Hindlimb muscle (tissue), 1 donor: ENCODE results near the gene EGF. TPM values are rescaled to one million over a fixed set of nuclear protein-coding genes. Genes with fewer than 3 reads are reported as not detected.

Experiments
- DNase-seq: peaks from one replicate; pipeline ENCODE4 v3.0.0-alpha.2; 2013
- polyA plus RNA-seq: library from polyadenylated mRNA; unstranded; fragments of 120-200 nt; gene quantifications from one replicate; pipeline ENCODE4 v1.2.1, GENCODE V29; 2013; ENCODE audit not compliant: insufficient read length

EGF gene
- polyA plus RNA-seq, 1 donor, result 16.4 TPM

DNA sequence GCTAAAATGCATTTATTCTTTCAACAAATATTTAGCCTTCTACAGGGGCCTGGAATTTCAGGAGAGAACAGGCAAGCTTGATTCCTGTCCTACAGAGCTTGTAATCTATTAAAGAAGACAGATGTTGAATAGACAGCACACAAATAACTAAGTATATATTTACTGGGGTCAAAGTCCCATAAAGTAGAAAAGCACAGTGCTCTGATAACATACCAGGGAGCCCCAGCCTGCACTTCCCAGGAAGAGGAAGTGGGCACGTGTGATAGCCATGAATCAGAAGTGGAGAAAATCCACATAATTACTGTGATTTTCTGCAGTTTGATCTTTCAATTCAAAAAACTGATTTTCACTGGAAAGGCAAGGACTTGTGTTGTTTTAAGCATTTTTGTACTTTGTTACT is 129.1 kb downstream of the EGF start:
- DNase-seq, result no peak

DNA sequence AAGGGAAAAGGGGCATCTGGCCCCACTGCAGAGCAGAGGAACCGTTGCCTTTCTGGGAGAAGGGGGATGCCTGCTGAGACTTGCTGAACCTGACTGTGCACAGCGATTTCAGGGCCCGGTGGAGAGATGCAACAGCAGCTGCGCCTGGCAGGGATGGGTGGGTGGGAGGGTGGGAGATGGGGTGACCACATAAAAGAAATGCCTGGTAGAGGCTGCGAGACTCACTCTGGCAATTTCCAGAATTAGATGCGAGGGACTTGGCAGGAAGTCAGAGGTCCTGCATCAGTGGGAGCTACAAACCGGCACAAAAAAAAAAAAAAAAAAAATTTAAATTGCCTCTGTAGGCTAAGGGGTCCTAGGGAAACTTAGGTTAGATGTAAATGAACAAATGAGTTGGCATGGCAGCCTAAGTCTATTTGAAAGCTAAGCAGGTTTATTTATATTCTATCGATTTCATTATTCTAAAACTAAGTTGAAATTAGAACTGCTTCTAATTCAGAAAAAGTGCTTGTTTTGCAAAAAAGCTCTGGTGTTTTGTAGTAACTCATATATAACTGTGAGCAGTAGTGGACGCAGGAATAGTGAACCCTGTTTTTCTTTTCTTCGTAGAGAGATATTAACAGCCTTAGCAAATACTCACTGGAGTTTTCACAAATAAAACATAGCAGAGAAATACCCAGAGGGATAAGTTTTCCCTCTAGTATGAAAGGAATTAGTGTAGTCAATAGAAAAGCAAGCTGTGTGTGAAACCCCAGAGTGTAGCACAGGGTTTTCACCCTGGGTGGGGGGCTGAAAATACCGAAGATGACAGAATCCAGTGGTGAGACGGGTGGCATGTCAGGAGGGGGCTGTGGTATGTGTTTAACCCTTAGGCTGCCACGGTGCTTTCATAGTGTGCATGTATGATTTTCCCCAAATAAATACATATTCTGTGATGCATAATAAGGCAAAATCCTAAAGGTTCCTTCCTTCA is 130.1 kb downstream of the EGF start:
- DNase-seq, result no peak

DNA sequence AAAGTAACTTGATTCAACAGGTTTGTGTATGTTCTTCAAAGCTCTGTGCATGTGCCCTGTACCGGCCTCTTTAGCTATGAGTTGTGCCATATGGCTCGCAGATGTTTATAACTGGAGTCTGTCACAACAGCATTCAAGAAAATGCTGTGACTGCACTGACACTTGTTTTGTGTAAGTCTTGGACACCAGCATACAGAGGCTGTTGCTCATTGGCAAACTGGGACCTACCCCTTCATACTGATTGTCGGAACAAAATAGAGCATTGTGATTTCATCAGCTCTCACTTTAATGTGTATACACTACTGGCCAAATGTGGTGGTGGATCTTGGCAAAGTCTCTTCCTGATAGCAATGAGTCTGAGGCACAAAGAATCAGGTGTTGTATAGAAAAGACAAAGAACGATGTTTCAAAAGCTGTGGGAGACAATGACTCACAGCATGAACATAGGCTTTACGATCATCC is 133.9 kb downstream of the EGF start:
- DNase-seq, result no peak

DNA sequence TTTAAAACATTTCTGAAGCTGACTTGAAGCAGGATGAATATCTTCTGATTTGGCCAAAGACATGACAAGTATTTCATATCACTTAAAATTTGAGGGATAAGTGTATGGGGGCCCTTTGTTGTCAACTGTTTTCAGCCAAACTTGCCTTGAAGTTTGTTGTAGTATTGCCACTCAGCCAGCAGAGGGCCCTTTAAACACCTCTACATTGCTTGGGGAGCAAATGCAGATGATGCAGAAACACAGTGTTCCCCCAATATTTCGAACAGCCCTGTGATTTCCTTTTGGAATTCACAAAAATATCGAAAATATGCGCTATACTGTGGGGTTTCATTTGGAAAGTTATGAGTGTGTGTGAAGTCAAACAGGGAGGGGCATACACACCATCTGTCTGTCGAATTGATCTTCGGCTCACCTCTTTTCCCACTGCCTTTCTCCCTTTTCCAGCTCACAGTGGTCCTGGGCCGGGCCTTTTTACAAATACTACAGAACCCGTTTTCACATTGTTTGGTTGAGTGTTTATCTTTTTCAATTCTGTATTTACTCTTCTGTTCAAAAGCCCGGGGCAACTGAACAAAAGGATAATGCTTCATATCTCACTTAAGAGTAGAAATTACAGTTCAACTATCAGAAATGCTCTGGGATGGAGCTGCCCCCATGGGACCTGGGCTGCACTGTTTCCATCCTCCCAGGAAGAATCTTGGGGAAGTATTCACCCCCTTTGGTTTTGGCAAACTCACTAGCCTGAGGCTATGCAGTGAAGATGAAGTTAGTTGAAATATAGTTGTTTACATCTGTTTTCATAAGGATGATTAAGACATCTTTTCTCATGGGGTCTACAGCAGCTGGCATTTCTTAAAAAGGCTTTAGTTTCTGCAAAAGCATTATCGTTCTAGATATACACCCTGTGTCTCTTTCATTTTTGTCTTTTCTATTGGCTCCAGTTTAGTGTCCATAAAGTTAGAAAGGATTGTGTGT is 137.6 kb downstream of the EGF start:
- peak; percentile 43 for DNase-seq

DNA sequence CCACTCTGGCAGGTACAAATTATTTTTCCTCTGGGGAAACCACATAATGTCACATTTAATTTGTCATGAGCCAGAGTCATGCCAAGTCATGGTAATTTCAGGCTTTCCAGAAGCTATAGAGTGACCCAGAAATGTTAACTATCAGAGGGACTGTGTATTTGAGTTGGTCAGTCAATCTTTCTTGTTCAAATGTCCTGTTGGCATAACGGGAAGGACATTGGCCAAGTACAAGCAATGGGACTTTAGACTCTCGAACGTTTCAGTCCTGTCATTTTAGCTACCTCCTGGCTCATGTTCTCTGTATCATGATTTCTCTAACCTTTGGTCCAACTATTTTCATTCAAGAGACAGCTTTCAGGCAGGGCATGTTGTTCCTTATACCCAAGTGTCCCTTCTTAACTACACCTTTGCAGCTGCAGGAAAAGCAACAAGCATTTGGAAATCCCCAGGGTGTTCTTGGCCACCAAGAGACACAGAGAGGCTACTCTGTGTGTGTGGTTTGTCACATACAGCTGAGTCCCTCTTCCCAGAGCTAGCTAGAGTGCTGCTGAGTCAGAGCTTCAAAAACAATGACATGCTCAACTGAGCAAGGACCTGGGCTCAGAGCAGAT is 142.6 kb downstream of the EGF start:
- no peak for DNase-seq

DNA sequence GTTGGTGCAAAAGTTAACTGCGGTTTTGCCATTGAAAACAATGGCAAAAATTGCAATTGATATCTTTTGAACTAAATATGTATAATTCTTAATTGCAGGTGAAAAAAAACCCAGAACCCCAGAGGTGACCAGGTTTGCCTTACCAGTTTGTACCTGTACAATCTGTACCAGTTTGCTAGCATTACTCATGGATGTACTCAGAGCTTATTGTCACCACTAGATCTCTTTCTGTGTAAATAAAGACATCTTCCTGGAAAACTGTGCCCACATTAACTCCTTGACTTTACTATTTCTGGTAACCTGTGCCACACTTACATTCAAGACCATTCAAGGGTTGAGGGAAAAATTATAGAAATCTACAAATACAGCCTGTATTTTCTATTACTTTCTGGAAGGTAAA is 146.0 kb downstream of the EGF start:
- DNase-seq, result no peak

DNA sequence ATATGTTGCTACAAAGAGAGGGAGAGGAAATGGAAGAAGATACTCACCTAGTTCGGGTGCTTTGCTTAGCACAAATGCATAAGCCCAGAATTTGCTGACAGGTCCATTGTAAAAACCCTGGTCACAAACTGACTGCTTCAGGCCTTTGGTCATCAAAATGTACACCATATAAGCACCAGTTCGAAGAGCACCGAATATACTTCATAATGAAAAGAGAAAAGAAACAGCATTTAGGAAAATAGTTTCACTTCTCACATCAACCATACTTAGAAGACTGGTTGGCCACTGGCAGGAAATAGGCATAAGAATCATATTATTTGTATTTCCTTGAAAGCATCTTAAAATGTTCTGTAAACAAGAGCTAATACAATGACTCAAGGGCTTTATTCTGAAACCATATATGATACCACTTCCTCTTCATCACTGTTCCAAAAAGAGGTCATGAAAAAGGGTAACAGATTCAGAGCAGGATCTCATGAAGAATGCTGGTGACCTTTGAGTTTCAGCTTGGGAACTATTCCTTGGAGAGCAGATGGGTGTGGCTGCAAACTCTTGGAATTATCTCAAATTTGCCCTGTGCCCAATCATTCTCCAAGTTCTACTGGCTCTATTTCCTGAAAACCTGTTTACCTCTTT is 147.0 kb downstream of the EGF start:
- DNase-seq, result no peak

DNA sequence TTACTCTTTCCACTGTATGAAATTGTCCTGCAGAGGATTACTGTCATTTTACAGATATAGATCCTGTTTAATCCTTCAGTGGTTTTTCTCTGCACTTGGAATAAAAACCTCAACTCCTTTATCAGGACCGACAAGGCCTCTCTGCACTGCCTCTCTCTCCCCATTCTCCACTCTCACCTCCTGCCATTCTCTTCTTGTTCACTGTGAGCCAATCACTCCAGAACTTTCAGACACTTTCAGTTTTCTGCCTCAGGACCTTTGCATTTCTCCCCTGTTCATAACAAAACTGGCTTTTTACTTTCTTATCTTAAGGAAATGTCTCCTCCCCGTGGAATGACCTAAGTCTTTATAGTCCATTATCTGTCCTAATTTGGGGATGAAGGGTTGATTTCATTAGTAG is 148.4 kb downstream of the EGF start:
- DNase-seq, result no peak

Other genes with a start within 250 kb of the EGF start
- gene CASP6, start 209.4 kb upstream of the EGF start, polyA plus RNA-seq, result 16.3 TPM
- gene PLA2G12A, start 182.8 kb upstream of the EGF start, polyA plus RNA-seq, result 14.8 TPM
- 7.3 TPM for gene CFI, start 110.9 kb upstream of the EGF start, polyA plus RNA-seq
- gene GAR1, start 97.1 kb upstream of the EGF start, polyA plus RNA-seq, result 26.2 TPM
- gene RRH, start 84.9 kb upstream of the EGF start, polyA plus RNA-seq, result 0.53 TPM
- gene LRIT3, start 64.8 kb upstream of the EGF start, polyA plus RNA-seq, result 0.46 TPM